ENCODE results near the gene ACVR1.

Gene ACVR1

GRCh38 chr2:157806426-157807077 lies 69.6 kb downstream of the ACVR1 start:
- TF ChIP-seq ZFX (IDR thresholded peaks at IDR 0.05; ENCODE audit: borderline replicate concordance): no peak
- TF ChIP-seq, protein P1, sequence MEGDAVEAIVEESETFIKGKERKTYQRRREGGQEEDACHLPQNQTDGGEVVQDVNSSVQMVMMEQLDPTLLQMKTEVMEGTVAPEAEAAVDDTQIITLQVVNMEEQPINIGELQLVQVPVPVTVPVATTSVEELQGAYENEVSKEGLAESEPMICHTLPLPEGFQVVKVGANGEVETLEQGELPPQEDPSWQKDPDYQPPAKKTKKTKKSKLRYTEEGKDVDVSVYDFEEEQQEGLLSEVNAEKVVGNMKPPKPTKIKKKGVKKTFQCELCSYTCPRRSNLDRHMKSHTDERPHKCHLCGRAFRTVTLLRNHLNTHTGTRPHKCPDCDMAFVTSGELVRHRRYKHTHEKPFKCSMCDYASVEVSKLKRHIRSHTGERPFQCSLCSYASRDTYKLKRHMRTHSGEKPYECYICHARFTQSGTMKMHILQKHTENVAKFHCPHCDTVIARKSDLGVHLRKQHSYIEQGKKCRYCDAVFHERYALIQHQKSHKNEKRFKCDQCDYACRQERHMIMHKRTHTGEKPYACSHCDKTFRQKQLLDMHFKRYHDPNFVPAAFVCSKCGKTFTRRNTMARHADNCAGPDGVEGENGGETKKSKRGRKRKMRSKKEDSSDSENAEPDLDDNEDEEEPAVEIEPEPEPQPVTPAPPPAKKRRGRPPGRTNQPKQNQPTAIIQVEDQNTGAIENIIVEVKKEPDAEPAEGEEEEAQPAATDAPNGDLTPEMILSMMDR (IDR thresholded peaks at IDR 0.05): no peak
- no peak overlapping the region for H3K27ac ChIP-seq

- TF ChIP-seq, protein P1 (IDR thresholded peaks at IDR 0.05): no peak
- no peak for TF ChIP-seq ZFX (IDR thresholded peaks at IDR 0.05; ENCODE audit: borderline replicate concordance)
- H3K27ac ChIP-seq: no peak overlapping the region
Observed at GRCh38 chr2:157805519-157805918, 70.6 kb downstream of the ACVR1 start.

- H3K27ac ChIP-seq: no peak overlapping the region
- TF ChIP-seq, protein P1 (IDR thresholded peaks at IDR 0.05): no peak
- TF ChIP-seq ZFX (IDR thresholded peaks at IDR 0.05; ENCODE audit: borderline replicate concordance): no peak
Observed at GRCh38 chr2:157804355-157804754, 71.8 kb downstream of the ACVR1 start.

GRCh38 chr2:157803952-157804351 lies 72.2 kb downstream of the ACVR1 start:
- no peak overlapping the region for H3K27ac ChIP-seq

GRCh38 chr2:157803476-157803875 lies 72.7 kb downstream of the ACVR1 start:
- no peak overlapping the region for H3K27ac ChIP-seq
- TF ChIP-seq, protein P1 (IDR thresholded peaks at IDR 0.05): no peak
- no peak for TF ChIP-seq ZFX (IDR thresholded peaks at IDR 0.05; ENCODE audit: borderline replicate concordance)

More at GRCh38 chr2:157803952-157804351, 72.2 kb downstream of the ACVR1 start:
- TF ChIP-seq, protein P1 (IDR thresholded peaks at IDR 0.05): no peak
- TF ChIP-seq ZFX (IDR thresholded peaks at IDR 0.05; ENCODE audit: borderline replicate concordance): no peak

- no peak overlapping the region for H3K27ac ChIP-seq
- TF ChIP-seq ZFX (IDR thresholded peaks at IDR 0.05; ENCODE audit: borderline replicate concordance): no peak
- TF ChIP-seq, protein P1 (IDR thresholded peaks at IDR 0.05): no peak
Observed at GRCh38 chr2:157800838-157801495, 75.2 kb downstream of the ACVR1 start.

DNA sequence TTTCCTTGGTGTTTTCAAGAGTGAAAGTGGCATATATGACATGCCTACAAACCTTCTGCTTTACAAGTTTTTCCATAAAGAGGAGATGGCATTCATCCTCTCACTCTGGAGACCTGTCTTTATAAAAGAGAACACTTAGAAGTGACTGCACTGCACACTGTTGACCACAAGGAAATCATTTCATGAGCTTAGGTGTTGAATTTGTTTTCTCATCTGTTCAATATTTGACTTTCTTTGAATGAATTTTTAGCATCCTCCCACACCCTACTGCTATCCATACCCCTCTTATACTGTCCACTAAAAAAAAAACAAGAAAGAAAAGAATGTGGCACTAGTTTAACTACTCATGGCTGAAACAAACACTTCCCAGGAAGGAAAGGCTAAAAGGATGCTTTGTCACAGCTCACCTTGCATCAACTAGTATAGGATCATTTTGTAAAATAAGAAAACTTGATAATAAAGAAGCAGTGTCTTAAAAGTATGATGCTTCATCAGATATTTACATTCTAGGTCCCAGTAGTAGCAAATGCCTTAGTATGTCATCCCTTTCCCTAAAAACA lies 83.0 kb downstream of the ACVR1 start:
- H3K27ac ChIP-seq: no peak overlapping the region
- TF ChIP-seq, protein P1 (IDR thresholded peaks at IDR 0.05): no peak
- no peak for TF ChIP-seq ZFX (IDR thresholded peaks at IDR 0.05; ENCODE audit: borderline replicate concordance)

Data from 22Rv1 (cell line).